GM04503 (cell line): Measurements from ENCODE around the gene TBL1X.

Experiments
- DNase-seq: peaks from one replicate; pipeline ENCODE4 v3.0.0-alpha.2; 2012; ENCODE audit warnings: low read depth

TBL1X gene

DNA sequence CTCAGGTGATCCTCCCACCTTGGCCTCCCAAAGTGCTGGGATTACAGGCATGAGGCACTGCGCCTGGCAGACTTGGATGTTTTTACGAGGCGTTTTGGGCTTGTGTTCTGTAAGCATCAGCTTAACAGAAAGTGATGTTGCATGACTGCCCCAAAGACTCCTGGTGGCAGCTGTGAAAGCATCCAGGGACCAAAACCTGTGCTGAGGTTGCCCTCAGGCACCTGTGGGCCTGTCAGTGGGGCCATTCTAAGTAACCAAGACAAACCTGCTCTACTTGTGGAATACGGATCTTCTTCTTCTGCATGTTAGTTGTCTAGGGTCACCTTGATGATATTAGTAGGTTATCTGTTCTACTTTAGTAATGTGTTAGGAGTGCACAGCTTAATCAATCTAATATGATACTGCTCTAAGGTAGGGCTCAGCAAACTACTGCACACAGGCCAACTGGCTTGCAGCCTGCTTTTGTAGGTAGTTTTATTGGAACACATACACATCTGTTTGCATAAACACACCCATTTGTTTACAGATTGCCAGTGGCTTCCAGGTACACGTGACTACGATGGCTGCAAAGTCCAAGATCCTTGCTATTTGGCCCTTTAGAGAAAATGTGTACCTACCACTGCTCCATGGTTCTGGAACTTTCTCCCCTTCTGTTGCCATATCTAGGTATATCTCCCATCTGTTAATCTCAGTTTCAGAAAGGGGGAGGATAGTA lies 164.1 kb downstream of the TBL1X start:
- no peak for DNase-seq

DNA sequence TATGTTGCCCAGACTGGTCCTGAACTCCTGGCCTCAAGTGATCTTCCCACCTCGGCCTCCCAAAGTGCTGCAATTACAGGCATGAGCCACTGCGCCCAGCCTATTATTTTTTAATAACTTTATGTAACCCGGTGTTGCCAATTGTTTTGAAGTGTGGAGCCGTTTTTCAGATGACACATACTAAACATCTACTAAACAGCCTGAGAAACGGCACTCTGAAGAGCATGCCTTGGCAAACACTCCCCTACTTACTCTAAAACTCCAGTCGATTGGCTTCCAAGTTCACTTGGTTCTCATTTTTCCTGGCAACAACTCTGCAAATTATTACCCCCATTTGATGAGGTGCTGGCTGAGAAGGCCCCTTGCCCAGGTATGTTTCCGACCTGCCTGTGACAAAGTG lies 169.7 kb downstream of the TBL1X start:
- no peak for DNase-seq

DNA sequence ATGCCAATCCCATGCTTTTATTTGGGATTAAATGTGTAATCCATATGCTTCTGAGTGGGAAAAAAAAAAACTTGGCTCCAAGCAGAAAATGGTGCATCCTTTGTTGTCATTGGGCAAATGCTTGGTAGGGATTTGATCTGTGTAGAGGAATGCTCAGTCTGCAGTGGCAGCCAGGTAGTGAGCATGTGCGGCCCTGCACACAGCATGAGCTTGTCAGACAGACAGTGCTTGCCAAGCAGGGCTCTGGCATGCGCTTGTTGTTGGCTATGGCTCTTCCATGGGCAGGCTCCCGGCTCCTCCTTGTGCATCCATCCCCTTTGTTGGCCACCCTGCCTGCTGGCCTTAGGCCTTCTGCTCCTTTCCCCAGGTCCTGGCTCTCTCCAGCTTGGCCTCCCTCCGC lies 170.5 kb downstream of the TBL1X start:
- no peak for DNase-seq

DNA sequence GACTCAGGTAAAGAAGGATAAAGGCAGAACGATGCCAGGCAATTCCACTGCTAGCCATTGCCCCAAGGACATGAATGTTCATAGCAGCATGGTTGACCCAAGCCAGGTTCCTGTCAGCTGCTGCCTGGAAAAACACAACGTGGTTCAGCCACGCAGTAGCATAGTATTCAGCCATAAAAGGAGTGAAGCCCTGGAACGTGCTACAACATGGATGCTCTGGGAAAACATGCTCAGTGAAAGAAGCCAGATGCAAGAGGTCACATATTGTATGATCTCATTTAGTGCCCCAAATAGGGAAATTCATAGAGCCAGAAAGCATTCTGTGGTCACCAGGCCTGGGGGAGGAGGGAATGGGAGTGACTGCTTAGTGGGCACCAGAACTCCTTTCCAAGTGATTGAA lies 170.9 kb downstream of the TBL1X start:
- no peak for DNase-seq

DNA sequence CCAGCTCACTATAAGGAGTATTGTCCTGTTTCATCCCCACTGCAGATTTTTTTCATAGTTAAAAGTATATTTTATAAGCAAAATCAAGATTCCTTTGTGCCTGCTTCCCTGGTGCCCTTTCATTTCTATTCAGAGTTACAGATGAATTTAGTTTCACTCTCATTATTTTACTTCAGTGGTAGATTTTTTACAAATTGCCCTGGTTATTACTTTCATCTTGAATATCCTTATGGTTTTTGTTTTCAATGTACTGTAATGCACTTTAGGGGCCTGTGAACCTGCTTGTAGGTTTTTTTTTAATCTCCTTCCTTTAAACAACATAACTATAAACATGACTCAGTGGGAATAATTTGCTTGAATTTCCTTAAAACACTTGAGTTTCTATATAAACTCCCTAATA lies 174.0 kb downstream of the TBL1X start:
- no peak for DNase-seq

DNA sequence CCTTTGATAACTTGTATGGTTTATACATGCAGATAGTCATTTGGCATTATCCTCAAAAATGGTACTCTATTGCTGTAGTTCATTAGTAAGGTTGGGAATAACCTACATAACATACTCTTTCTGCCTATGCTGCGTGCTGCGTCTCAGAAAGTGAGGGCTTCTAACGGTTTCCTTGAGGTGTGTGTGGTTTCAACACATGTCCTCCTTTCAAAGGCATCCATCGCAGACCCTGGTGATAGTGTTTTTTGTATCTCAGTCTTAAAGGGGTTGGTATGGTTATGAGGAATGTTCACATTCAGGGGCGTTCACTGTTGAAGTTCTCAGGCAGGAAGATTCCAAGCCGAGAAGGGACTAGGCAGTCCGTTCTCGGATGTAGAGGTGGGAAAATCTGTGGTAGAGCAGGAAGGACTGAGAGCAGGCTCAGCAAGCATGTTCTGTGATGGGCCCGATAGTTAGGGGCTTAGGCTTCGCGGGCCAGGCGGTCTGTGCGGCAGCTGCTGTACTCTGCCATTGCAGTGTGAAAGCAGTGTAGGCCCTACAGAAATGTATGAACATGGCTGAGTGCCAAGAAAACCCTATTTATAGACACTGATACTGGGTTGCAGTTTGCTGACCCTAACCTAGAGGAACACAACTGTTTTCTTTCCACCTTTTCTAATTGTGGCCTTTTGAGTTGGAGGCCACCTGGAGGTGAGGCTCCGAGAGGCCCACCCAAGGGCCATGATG lies 177.6 kb downstream of the TBL1X start:
- no peak for DNase-seq

DNA sequence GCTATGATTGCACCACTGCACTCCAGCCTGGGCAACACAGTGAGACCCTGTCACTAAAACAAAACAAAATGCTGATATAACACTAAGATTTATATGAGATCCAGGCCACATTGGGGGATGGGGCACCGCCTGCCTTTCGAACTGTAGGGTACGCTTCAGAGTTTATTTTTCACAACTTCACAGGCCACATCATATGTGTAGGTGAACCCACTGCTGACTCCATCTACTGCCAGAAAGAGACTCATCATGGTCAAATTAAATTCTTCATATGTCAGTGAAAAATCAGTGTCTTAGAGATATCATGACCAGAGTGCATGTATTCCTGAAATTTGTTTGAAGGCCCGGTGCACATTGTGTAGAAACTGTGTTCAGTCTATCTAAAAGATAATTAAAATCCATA lies 178.9 kb downstream of the TBL1X start:
- no peak for DNase-seq

DNA sequence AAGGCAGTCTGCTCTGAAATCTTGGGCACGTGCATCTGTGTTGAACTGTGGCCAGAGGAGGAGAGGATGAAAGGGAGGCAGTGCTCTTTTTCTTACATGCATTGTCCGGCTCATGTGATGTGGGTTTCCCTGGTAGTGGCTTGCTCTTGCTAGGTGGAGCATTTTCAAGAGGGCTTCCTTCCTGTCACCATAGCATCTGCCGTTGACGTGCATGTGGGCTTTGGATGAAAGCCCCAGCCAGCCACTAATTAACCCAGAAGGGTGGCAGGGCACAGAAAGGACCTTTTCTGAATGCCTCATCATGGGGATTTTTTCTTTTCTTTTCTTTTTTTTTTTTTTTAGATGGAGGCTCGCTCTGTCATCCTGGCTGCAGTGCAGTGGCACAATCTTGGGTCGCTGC lies 179.5 kb downstream of the TBL1X start:
- DNase-seq, result no peak

DNA sequence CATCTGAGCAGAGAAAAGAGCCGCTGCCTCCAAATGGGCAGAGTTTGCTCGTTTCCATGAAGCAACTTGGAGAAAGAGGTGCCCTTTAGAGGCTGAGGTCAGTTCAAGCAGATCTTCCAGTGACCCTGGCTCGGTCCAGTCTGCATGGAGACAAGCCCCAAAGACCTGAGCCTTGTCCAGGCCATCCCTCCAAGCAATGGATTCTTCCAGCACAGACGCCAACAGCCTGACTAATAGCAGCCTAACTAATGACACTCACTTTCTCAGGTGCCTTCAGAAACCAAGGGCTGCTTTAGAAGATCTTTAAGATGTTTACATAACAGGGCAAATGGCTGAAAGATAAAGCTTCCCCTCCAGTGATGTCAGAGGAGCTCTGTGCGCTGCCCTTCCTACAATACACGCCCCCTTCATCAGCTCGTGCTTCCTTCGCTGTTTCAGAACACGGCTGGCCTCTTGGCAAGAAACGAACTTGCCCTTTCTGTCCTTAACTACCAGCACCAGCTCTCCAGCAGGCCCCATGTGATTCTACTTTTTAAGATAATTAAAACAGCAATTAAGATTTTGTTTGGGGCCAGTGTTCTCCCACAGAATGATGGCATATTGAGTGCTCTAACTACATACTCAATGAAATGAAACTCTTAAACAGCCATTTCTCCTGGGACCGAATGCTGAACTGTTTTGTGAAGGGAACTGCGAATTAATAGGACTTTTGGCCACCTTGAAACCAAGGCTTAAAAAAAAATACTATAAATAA lies 181.8 kb downstream of the TBL1X start:
- no peak for DNase-seq

DNA sequence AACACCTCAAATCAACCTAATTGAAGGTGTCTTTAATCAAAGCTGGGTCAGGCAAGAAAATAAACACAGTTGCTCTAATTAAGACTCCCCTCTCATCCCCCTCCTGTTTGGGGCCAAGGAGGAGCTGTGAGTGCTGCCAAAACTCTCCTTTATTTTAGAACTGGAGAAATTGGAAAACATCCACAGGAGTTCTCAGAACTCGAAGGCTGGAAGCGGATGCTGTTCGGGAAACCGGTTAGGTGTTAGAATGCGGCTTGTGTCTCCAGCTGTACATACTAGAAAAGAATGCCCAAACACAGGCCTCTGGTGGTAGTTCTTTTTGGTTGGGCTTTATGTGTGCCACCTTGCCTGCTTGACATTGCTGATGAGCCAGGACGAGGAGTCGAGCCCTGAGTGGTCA lies 182.6 kb downstream of the TBL1X start:
- no peak for DNase-seq

DNA sequence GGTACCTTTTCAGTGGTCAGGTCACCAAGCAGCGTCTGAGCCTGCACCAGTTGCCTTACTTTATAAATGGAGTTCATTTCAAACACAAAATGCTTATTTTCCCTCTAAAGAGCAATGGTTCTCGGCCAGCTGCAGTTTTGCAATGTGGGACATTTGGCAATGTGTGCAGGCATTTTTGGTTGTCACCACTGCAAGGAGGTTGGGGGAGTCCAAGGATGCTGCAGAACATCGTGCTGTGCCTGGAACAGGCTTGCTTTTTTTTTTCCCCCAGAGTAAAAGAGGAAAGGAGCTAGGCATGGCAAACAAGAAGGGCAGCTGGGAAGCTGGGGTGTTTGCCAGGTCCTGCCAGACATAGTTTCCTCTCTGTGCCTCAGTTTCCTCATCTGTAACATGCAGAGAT lies 185.2 kb downstream of the TBL1X start:
- DNase-seq, result no peak

DNA sequence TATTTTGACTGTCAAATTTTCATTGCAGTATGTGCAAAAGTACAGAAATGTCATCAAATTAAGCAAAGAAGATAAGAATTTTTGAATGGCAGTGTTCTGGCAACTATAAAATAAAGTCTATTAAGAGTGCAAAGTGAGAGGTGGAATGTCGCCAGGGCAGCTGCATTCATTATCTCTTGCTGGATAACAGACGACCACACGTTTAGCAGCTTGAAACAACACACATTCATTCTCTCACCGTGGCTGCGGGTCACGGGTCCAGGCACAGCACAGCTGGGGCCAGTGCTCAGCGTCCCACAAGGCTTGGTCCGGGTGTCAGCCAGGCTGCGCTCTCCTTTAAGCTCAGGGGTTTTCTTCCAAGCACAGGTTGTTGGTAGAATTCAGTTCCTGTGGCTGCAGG lies 186.9 kb downstream of the TBL1X start:
- no peak for DNase-seq

DNA sequence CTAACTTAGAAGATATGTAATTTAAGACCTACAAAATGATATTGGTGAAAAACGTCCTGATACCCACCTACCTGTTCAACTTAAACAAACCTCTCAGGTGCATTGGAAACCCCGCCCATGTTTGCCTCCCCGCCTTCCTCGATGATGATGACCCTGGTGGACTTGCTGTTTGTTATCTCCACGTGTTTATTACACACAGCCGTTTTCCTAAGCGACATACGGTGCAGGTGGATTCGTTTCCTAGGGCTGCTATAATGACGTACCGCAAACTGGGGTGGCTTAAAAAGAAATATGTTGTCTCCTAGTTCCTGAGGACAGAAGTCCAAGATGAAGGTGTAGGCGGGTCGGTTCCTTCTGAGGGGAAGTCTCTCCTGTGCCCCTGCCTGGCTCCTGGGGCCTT lies 190.1 kb downstream of the TBL1X start:
- no peak for DNase-seq

DNA sequence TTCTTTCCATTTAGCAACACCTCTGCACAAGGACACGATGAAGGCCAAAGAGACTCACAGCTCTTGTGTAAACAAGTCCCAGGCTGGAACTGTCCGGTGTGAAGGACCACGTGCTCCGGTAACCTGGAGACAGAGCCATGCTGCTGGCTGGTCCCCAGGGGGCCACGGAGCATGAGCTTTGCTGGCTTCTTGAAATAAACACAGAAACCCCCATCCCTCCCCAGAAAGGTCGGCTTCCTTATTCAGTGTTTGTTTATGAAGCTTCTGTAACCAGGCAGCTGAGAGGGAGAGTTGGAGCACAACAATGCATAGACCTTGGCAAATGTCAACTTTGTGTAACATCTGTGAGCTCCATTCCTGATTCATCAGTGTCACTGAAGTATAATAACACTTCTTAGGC lies 191.4 kb downstream of the TBL1X start:
- DNase-seq, result no peak

DNA sequence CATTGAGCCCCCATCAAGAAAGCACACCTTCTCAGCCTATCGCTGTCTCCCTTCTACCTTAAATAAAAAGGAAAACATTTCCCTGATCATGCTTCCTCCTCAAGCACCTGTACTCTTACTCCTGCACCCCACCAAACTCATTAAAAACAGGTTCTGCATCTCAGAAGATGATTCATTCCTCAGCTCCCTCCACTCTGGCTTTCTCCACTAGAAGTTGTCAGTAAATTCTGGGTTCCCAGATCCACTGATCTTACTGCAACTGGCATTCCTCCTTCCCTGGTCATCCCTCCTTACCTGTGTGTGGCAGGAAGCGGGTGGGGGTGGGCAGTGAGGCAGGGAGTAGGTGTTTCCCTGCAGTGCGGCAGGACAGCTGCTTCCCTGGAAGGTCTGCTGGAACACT lies 192.0 kb downstream of the TBL1X start:
- no peak for DNase-seq

DNA sequence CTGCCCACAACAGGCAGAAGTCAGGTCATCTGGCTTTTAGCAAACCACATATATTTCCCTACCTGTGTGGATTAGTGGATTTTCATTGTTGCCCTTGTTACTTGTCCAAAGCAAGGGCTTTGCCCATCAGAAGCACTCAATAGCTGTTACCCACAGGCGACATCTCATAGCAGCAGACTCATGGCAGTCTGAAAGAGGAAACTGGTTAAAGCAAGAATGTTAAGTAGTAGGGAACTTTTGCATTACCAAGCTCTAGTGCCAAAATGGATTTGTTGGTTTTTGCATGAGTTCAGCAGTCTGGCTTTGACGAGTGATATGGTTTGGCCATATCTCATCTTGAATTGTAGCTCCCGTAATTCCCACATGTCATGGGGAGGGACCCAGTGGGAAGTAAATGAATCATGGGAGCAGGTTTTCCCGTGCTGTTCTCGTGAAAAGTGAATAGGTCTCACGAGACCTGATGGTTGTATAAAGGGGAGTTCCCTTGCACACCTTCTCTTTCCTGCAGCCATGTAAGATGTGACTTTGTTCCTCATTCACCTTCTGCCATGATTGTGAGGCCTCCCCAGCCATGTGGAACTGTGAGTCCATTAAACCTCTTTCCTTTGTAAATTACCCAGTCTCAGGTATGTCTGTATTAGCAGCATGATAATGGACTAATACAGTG lies 192.9 kb downstream of the TBL1X start:
- DNase-seq, result no peak

DNA sequence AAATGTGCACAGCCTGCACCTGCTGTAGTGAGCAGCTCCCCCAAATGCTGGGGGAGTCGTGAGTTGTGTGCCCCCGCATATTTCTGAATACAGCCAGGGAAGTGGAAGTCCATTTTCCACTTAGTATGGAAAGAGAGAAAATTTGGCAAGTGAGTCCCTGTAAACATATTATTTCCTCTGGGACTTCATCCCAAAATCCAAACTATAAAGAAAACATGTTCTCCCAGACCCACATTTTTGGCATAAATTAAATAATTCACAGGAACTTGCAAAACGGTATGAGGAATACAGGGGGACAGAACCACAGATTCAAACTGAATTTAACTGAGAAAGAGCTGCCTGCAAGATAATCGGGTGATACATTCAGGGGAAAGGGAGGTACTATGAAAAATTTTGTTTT lies 193.6 kb downstream of the TBL1X start:
- no peak for DNase-seq

DNA sequence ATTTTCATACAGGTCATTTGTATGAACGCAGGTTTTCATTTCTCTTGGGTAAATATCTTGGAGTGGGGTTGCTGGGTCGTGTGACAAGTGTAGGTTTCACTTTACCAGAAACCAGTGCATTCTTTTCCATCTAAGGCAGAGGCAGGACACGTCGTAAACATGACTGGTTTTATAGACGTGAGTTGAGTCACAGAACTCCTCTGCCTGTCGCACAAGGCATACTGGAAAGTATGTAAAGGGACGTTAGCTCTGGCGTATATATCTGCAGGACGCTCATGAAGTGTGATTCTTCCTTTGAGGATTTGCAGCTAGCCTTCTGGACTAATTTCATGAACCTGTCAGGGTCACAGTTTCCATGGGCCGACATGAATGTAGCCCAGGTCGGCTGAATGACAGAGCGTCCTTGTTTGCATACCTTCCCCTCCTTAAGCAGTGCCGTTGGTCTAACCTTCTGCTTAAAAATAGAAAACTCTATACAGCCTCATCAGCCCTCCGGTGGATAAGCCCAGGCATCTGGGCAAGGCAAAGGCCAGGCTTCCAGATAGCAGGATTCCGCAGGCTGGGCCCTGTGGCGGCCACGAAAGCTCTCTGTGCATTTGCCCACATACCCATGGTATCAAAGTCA lies 194.8 kb downstream of the TBL1X start:
- DNase-seq, result no peak

DNA sequence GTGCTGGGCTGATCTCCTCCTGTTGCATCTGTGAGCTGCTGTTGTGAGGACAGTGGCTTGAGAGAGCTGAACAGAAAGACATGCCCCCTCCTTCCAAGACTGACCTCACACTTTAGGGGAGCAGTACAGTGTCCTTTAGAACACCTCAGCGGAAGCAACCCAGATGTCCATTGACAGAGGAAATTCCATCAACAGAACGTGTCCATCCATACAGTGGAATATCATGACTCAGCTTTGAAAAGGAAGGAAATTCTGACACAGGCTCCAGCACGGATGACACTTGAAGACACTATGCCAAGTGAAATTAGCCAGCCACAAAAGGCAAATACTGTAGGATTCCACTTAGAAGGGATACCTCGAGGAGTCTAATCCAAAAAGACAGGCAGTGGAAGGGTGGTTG lies 197.3 kb downstream of the TBL1X start:
- DNase-seq, result peak; percentile 45

DNA sequence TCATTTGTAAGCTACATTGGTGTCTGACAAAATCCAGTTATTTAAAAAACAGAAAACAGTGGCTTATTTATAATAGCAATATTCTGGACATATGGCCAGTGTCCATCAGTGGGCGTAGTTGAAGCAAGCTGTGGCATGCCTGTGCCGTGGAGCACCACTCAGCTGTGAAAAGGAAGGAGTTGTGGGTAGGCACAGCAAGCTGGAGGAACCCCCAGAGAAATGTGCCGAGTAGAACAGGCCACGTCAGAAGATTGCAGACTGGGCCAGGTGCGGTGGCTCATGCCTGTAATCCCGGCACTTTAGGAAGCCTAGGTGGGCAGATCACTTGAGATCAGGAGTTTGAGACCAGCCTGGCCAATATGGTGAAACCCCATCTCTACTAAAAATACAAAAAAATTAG lies 198.4 kb downstream of the TBL1X start:
- no peak for DNase-seq

DNA sequence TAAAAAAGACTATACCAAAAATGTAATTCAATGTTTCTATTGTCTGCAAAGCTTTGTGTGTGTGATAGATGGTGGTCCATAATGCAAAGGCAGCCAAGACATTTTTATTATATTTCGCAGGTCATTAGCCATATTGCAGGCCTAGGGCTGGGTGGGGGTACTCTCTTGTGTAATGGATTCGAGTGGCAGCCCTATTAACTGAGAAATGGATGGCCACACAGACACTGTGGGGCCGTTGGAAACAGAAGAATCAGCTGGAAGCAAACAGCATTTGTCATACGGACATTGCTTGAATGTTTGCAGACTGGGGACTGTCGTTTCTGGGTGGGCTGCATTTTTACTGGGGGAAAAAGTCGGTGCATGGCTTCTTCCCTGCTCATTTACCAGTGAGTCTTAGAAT lies 199.4 kb downstream of the TBL1X start:
- no peak for DNase-seq

DNA sequence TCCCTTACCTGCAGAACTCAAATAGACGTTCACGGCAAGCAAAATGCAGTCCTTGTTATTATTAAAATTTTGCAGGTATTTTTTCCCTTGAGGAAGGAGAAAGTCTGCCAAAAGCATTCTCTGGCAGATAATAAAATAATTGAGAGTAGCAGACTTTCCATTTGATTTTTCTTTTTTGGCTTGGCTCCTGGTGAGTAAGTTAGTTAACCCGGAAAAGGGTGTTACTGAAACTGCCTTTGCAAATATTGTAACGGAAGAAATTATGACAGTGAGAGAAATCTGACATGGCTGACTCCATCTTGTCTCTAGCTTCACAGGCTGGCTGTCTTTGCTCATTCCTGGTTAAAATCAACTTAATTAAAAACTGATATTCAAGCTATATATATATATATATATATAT lies 200.3 kb downstream of the TBL1X start:
- DNase-seq, result no peak
